Liver (tissue), 9 donors: ENCODE measurements around the gene TLE3. TPM values are rescaled to one million over a fixed set of nuclear protein-coding genes. Genes with fewer than 3 reads are reported as not detected.

Experiments
- DNase-seq: peaks from one replicate; pipeline ENCODE4 v3.0.0-alpha.2; 2017; ENCODE audit warnings: low spot score
- H3K27ac ChIP-seq, 2 donors: one replicate each; pipeline ENCODE4 v1.7.0; 2013; ENCODE audit warnings: inconsistent platforms in 2 of 2, low read length in 2 of 2, control low read depth in 1 of 2, low read depth in 1 of 2, mild to moderate bottlenecking in 1 of 2
- H3K27me3 ChIP-seq, 4 donors: one replicate each; pipeline versions ENCODE4 v1.6.1 to v1.7.0; 2013; ENCODE audit warnings: low read length in 3 of 4, inconsistent platforms in 1 of 4, mild to moderate bottlenecking in 1 of 4, moderate library complexity in 1 of 4; ENCODE audit not compliant: control insufficient read depth in 4 of 4, insufficient read depth in 4 of 4
- H3K36me3 ChIP-seq, 4 donors: one replicate each; pipeline versions ENCODE4 v1.6.1 to v1.7.0; 2013; ENCODE audit warnings: low read length in 3 of 4, mild to moderate bottlenecking in 3 of 4, low read depth in 1 of 4, moderate library complexity in 1 of 4; ENCODE audit not compliant: control insufficient read depth in 4 of 4, insufficient read depth in 3 of 4
- H3K4me1 ChIP-seq, 4 donors: one replicate each; pipeline versions ENCODE4 v1.6.1 to v1.7.0; 2013; ENCODE audit warnings: low read length in 3 of 4, mild to moderate bottlenecking in 3 of 4, moderate library complexity in 1 of 4; ENCODE audit not compliant: control insufficient read depth in 4 of 4, insufficient read depth in 4 of 4
- H3K4me3 ChIP-seq, 3 donors: one replicate each; pipeline versions ENCODE4 v1.6.1 to v1.7.0; 2013; ENCODE audit warnings: low read length in 3 of 3, control low read depth in 1 of 3, low read depth in 1 of 3, mild to moderate bottlenecking in 1 of 3
- H3K9ac ChIP-seq, 2 donors: one replicate each; pipeline ENCODE4 v1.7.0; 2013; ENCODE audit warnings: low read length in 2 of 2, mild to moderate bottlenecking in 2 of 2, moderate library complexity in 2 of 2, control low read depth in 1 of 2, low read depth in 1 of 2
- H3K9me3 ChIP-seq, 4 donors: one replicate each; pipeline versions ENCODE4 v1.6.1 to v1.7.0; 2013; ENCODE audit warnings: low read length in 3 of 4; ENCODE audit not compliant: control insufficient read depth in 4 of 4
- ATF3 ChIP-seq: IDR thresholded peaks from 2 replicates; pipeline ENCODE4 v1.6.1; 2016; ENCODE audit warnings: antibody characterized with exemption
- CTCF ChIP-seq: fragments of 150-350 bp; IDR thresholded peaks from 2 replicates; pipeline ENCODE4 v1.5.1; 2017; ENCODE audit warnings: improper control_type of control experiment, low read depth, low read length; ENCODE audit not compliant: missing input control
- EGR1 ChIP-seq, 2 donors: IDR thresholded peaks; 2 replicates each; pipeline ENCODE4 v1.6.1; 2016 to 2018; ENCODE audit warnings: antibody characterized with exemption in 2 of 2, low read depth in 2 of 2
- FOXA1 ChIP-seq: IDR thresholded peaks from 2 replicates; pipeline ENCODE4 v1.6.1; 2016; ENCODE audit warnings: antibody characterized with exemption
- FOXA2 ChIP-seq: IDR thresholded peaks from 2 replicates; pipeline ENCODE4 v1.6.1; 2016; ENCODE audit warnings: antibody characterized with exemption
- GABPA ChIP-seq, 2 donors: IDR thresholded peaks in 1 of 2; conservative IDR thresholded peaks in 1 of 2; 2 replicates each; pipeline ENCODE4 v1.6.1; 2016; ENCODE audit warnings: antibody characterized with exemption in 2 of 2, mild to moderate bottlenecking in 1 of 2, moderate library complexity in 1 of 2
- HNF4A ChIP-seq, 2 donors: conservative IDR thresholded peaks; 2 replicates each; pipeline ENCODE4 v1.6.1; 2016; ENCODE audit warnings: antibody characterized with exemption in 2 of 2, mild to moderate bottlenecking in 2 of 2
- HNF4G ChIP-seq: IDR thresholded peaks from 2 replicates; pipeline ENCODE4 v1.6.1; 2016; ENCODE audit warnings: antibody characterized with exemption
- JUND ChIP-seq, 2 donors: IDR thresholded peaks; 2 replicates each; pipeline ENCODE4 v1.6.1; 2016; ENCODE audit warnings: antibody characterized with exemption in 2 of 2
- MAX ChIP-seq: IDR thresholded peaks from 2 replicates; pipeline ENCODE4 v1.6.1; 2016; ENCODE audit warnings: antibody characterized with exemption
- NR2F2 ChIP-seq: IDR thresholded peaks from 2 replicates; pipeline ENCODE4 v1.6.1; 2016; ENCODE audit warnings: antibody characterized with exemption
- RAD21 ChIP-seq, 2 donors: IDR thresholded peaks; 2 replicates each; pipeline ENCODE4 v1.6.1; 2016; ENCODE audit warnings: antibody characterized with exemption in 2 of 2, mild to moderate bottlenecking in 2 of 2
- REST ChIP-seq: IDR thresholded peaks from 2 replicates; pipeline ENCODE4 v1.6.1; 2016; ENCODE audit warnings: antibody characterized with exemption, mild to moderate bottlenecking
- RXRA ChIP-seq, 2 donors: IDR thresholded peaks; 2 replicates each; pipeline ENCODE4 v1.6.1; 2017 to 2018; ENCODE audit warnings: antibody characterized with exemption in 2 of 2, mild to moderate bottlenecking in 1 of 2
- TAF1 ChIP-seq: conservative IDR thresholded peaks from 2 replicates; pipeline ENCODE4 v1.6.1; 2016; ENCODE audit warnings: antibody characterized with exemption, mild to moderate bottlenecking
- YY1 ChIP-seq: IDR thresholded peaks from 2 replicates; pipeline ENCODE4 v1.6.1; 2016; ENCODE audit warnings: antibody characterized with exemption, mild to moderate bottlenecking
- ZBTB33 ChIP-seq: IDR thresholded peaks from 2 replicates; pipeline ENCODE4 v1.6.1; 2016; ENCODE audit warnings: antibody characterized with exemption
- WGBS: extraction: QIAGEN DNeasy Blood & Tissue Kit; methylation state at CpG from one replicate; pipeline ENCODE4 v1.1.7; 2013; 5-methylcytosine and 5-hydroxymethylcytosine counted together
- polyA plus RNA-seq, 2 donors: library from polyadenylated mRNA; stranded (reverse) in 1 of 2; unstranded in 1 of 2; fragments of 200-250 nt in 1 of 2; fragments of >200 nt in 1 of 2; fragmentation: Nextera tagmentation in 1 of 2; extraction: Ambion mirVana in 1 of 2; gene quantifications; one replicate each; pipeline versions ENCODE4 v1.2.1 to v1.2.3, GENCODE V29; 2013 to 2015
- total RNA-seq, 2 donors: library from RNA; depleted of rRNA; stranded (reverse); fragments of >200 nt; gene quantifications; one replicate each; pipeline ENCODE4 v1.2.3, GENCODE V29; 2014
- donor health status: healthy.
- donor health status: healthy.
- donor health status: healthy.
- donor health status: healthy.
- donor health status: healthy.

Gene TLE3
- total and polyA plus RNA-seq, 4 donors, result 1.2 to 13.7 (median 8.5) TPM

- WGBS, result 91% methylated on average over 15 of the region's 15 CpGs
- no peak for TF ChIP-seq RXRA (IDR thresholded peaks at IDR 0.05)
- no peak for TF ChIP-seq HNF4G
- no peak for TF ChIP-seq REST
- no peak for TF ChIP-seq YY1
- no peak for TF ChIP-seq CTCF
- TF ChIP-seq HNF4A (conservative IDR thresholded peaks at IDR 0.05), result no peak
- no peak for TF ChIP-seq JUND (IDR thresholded peaks at IDR 0.05)
- no peak for TF ChIP-seq NR2F2
- TF ChIP-seq EGR1 (IDR thresholded peaks at IDR 0.05; ENCODE audit: low read depth in 2 of 2), result no peak
- no peak for TF ChIP-seq FOXA2
- no peak for TF ChIP-seq MAX
- TF ChIP-seq FOXA1, result no peak
- no peak for TF ChIP-seq RAD21 (IDR thresholded peaks at IDR 0.05)
- no peak for TF ChIP-seq ZBTB33
- no peak for TF ChIP-seq TAF1
- TF ChIP-seq ATF3, result no peak
- TF ChIP-seq GABPA (IDR thresholded peaks at IDR 0.05 in 1 of 2, conservative IDR thresholded peaks at IDR 0.05 in 1 of 2), result no peak
- Histone ChIP-seq H3K4me1 (no peaks in the 10 kb centered on the region), H3K27ac (no peak overlapping the region), H3K36me3 (peaks cover 34 to 81% (median 41%) of the 10 kb centered on the region in 4 donors), H3K27me3 (no peaks in the 10 kb centered on the region), H3K9me3 (no peaks in the 10 kb centered on the region), H3K9ac (no peak overlapping the region), H3K4me3 (no peak overlapping the region)
- DNase-seq, result no peak
Observed at GRCh38 chr15:70053001-70053715, 44.6 kb downstream of the TLE3 start.
